Esophagus mucosa (tissue), 1 donor: ENCODE measurements around the gene SPSB2. TPM values are rescaled to one million over a fixed set of nuclear protein-coding genes. Genes with fewer than 3 reads are reported as not detected.

Source experiments
- ATAC-seq: fragments of 200-7000 bp; cut with Tn5 transposase; one replicate; pipeline ENCODE4 v1.9.1; 2020
- total RNA-seq: library from RNA; stranded (reverse); gene quantifications from one replicate; pipeline ENCODE4 v1.2.4, GENCODE V29; 2023
- donor health status: DM: yes; HTN: yes; CAD: no.

The SPSB2 gene
- total RNA-seq, 1 donor from 2014 or later: 6.4 TPM

GRCh38 chr12:6829536-6830220 is 43.4 kb downstream of the SPSB2 start:
- no peak for ATAC-seq

- peak; percentile 4 for ATAC-seq
These were observed 44.1 kb downstream of the SPSB2 start for GRCh38 chr12:6828781-6829535.

GRCh38 chr12:6827982-6828780 is 44.9 kb downstream of the SPSB2 start, which contains the start of gene P3H3:
TSS of gene P3H3 (plus strand) at chr12:6828407. CDS start at chr12:6828441, 34 bp downstream.
- no peak for ATAC-seq

- peak; percentile 14 for ATAC-seq
These were observed 45.6 kb downstream of the SPSB2 start for GRCh38 chr12:6827437-6827911.

- ATAC-seq: no peak
These were observed 46.2 kb downstream of the SPSB2 start for GRCh38 chr12:6826734-6827436.

GRCh38 chr12:6826125-6826733 is 46.9 kb downstream of the SPSB2 start:
- no peak for ATAC-seq

- ATAC-seq: peak; percentile 78
These were observed 47.5 kb downstream of the SPSB2 start for GRCh38 chr12:6825398-6826124.

GRCh38 chr12:6824901-6825381 is 48.2 kb downstream of the SPSB2 start:
- no peak for ATAC-seq

- no peak for ATAC-seq
These were observed 48.9 kb downstream of the SPSB2 start for GRCh38 chr12:6824085-6824775.

- no peak for ATAC-seq
These were observed 49.7 kb downstream of the SPSB2 start for GRCh38 chr12:6823182-6824084.

- no peak for ATAC-seq
These were observed 50.5 kb downstream of the SPSB2 start for GRCh38 chr12:6822426-6823135.

- no peak for ATAC-seq
These were observed 51.3 kb downstream of the SPSB2 start, which contains the start of gene GPR162 for GRCh38 chr12:6821591-6822425. TSS of gene GPR162 (plus strand) at chr12:6821821. CDS start at chr12:6823899, 2,078 bp downstream.

Other genes starting within 250 kb of the SPSB2 start
- 18.9 TPM for gene LPAR5, start 237.3 kb downstream of the SPSB2 start, total RNA-seq
- gene ACRBP, start 225.9 kb downstream of the SPSB2 start, total RNA-seq: 0.56 TPM
- gene ING4, start 210.2 kb downstream of the SPSB2 start, total RNA-seq: 15.4 TPM
- 22.8 TPM for gene ZNF384, start 183.9 kb downstream of the SPSB2 start, total RNA-seq
- not detected for gene PIANP, start 172.5 kb downstream of the SPSB2 start, total RNA-seq
- gene COPS7A, start 149.3 kb downstream of the SPSB2 start, total RNA-seq: 54.3 TPM
- gene MLF2, start 120.2 kb downstream of the SPSB2 start, total RNA-seq: 122 TPM
- 234 TPM for gene PTMS, start 106.9 kb downstream of the SPSB2 start, total RNA-seq
- not detected for gene LAG3, start 100.8 kb downstream of the SPSB2 start, total RNA-seq
- gene CD4, start 83.8 kb downstream of the SPSB2 start, total RNA-seq: 2.2 TPM
- gene GPR162, start 51.5 kb downstream of the SPSB2 start, total RNA-seq: 0.76 TPM
- 1.7 TPM for gene P3H3, start 44.9 kb downstream of the SPSB2 start, total RNA-seq
- gene GNB3, start 32.4 kb downstream of the SPSB2 start, total RNA-seq: not detected
- 13.9 TPM for gene CDCA3, start 22.0 kb downstream of the SPSB2 start, total RNA-seq
- gene USP5, start 21.2 kb downstream of the SPSB2 start, total RNA-seq: 91.1 TPM
- 629 TPM for gene TPI1, start 5.8 kb downstream of the SPSB2 start, total RNA-seq
- gene LRRC23, start 31.5 kb upstream of the SPSB2 start, total RNA-seq: 3.2 TPM
- 3.7 TPM for gene ENO2, start 41.3 kb upstream of the SPSB2 start, total RNA-seq
- gene ATN1, start 54.7 kb upstream of the SPSB2 start, total RNA-seq: 29.1 TPM
- gene RNU7-1, start 70.5 kb upstream of the SPSB2 start, total RNA-seq: not detected
- gene C12orf57, start 70.7 kb upstream of the SPSB2 start, total RNA-seq: 84.0 TPM
- 17.8 TPM for gene PTPN6, start 78.1 kb upstream of the SPSB2 start, total RNA-seq
- gene PHB2, start 97.4 kb upstream of the SPSB2 start, total RNA-seq: 221 TPM
- gene EMG1, start 97.6 kb upstream of the SPSB2 start, total RNA-seq: 53.9 TPM
- 40.3 TPM for gene LPCAT3, start 145.2 kb upstream of the SPSB2 start, total RNA-seq
- gene C1S, start 187.4 kb upstream of the SPSB2 start, total RNA-seq: 36.5 TPM
- gene C1R, start 219.1 kb upstream of the SPSB2 start, total RNA-seq: 76.2 TPM
- gene C1RL, start 235.9 kb upstream of the SPSB2 start, total RNA-seq: 22.7 TPM